ENCODE results near the gene ATG5. TPM values are rescaled to one million over a fixed set of nuclear protein-coding genes. Genes with fewer than 3 reads are reported as not detected.

The ATG5 gene
- total and polyA plus RNA-seq, 12 donors, result 20.1 to 65.9 (median 41.9) TPM

- H3K36me3 ChIP-seq (replicated peaks in 1 of 2), result no peaks in the 10 kb centered on the region
- H3K9me3 ChIP-seq (replicated peaks in 1 of 3), result no peaks in the 10 kb centered on the region
- no peak for DNase-seq
- TF ChIP-seq POLR2A (IDR thresholded peaks at IDR 0.05) (no peak), CTCF (IDR thresholded peaks at IDR 0.05) (no peak)
- H3K4me3 ChIP-seq, result no peak overlapping the region
- 65 to 88% (median 77%) methylated on average over 2 of the region's 2 CpGs for WGBS, 4 donors
- H3K27me3 ChIP-seq, result no peaks in the 10 kb centered on the region
- intact Hi-C loops (cut with DNase I), result no loop called here
- H3K27ac ChIP-seq, result no peak overlapping the region
- no peaks in the 10 kb centered on the region for H3K4me1 ChIP-seq (replicated peaks in 1 of 2)
Observed at GRCh38 chr6:106142876-106143431, 182.6 kb downstream of the ATG5 start.

GRCh38 chr6:106141441-106142237 lies 183.9 kb downstream of the ATG5 start:
- Histone ChIP-seq H3K4me3 (no peak overlapping the region), H3K27ac (no peak overlapping the region), H3K9me3 (replicated peaks in 1 of 3) (no peaks in the 10 kb centered on the region), H3K4me1 (replicated peaks in 1 of 2) (no peaks in the 10 kb centered on the region), H3K36me3 (replicated peaks in 1 of 2) (no peaks in the 10 kb centered on the region), H3K27me3 (no peaks in the 10 kb centered on the region)
- DNase-seq, result no peak
- intact Hi-C loops (cut with DNase I), result no loop called here
- 70 to 83% (median 75%) methylated on average over 9 of the region's 9 CpGs for WGBS, 4 donors
- TF ChIP-seq CTCF (IDR thresholded peaks at IDR 0.05), result no peak
- TF ChIP-seq POLR2A (IDR thresholded peaks at IDR 0.05), result no peak

GRCh38 chr6:106138151-106138550 lies 187.4 kb downstream of the ATG5 start:
- Histone ChIP-seq H3K36me3 (replicated peaks in 1 of 2) (no peaks in the 10 kb centered on the region), H3K4me3 (no peak overlapping the region), H3K27ac (no peak overlapping the region), H3K27me3 (no peaks in the 10 kb centered on the region), H3K4me1 (replicated peaks in 1 of 2) (peaks cover 0 to 4% of the 10 kb centered on the region in 2 donors), H3K9me3 (replicated peaks in 1 of 3) (no peaks in the 10 kb centered on the region)
- intact Hi-C loops (cut with DNase I), result no loop called here
- TF ChIP-seq POLR2A (IDR thresholded peaks at IDR 0.05), result no peak
- WGBS, 4 donors, result 82 to 85% (median 84%) methylated on average over 6 of the region's 6 CpGs
- no peak for DNase-seq

GRCh38 chr6:106136845-106137244 lies 188.7 kb downstream of the ATG5 start:
- Histone ChIP-seq H3K27ac (no peak overlapping the region), H3K36me3 (replicated peaks in 1 of 2) (no peaks in the 10 kb centered on the region), H3K9me3 (replicated peaks in 1 of 3) (no peaks in the 10 kb centered on the region), H3K4me3 (no peak overlapping the region), H3K4me1 (replicated peaks in 1 of 2) (peaks cover 0 to 4% of the 10 kb centered on the region in 2 donors), H3K27me3 (no peaks in the 10 kb centered on the region)
- no peak for DNase-seq
- TF ChIP-seq POLR2A (IDR thresholded peaks at IDR 0.05) (no peak), CTCF (IDR thresholded peaks at IDR 0.05) (no peak)
- 95 to 99% (median 97%) methylated on average over 5 of the region's 5 CpGs for WGBS, 4 donors
- intact Hi-C loops (cut with DNase I), result no loop called here
